ENCODE data around the gene HSPA4. TPM values are rescaled to one million over a fixed set of nuclear protein-coding genes. Genes with fewer than 3 reads are reported as not detected.

Gene HSPA4
- total RNA-seq, 1 experiment from 2014 or later: 296 TPM

- Mint-ChIP-seq H3K4me1 (ENCODE audit: low read depth, unreplicated experiment) (no peaks in the 10 kb centered on the region), H3K9me3 (ENCODE audit: low read depth, unreplicated experiment) (no peaks in the 10 kb centered on the region), H3K4me3 (ENCODE audit: low read depth, unreplicated experiment) (no peak overlapping the region), H3K27me3 (ENCODE audit: unreplicated experiment) (peaks cover 58% of the 10 kb centered on the region), H3K36me3 (ENCODE audit: insufficient read depth, unreplicated experiment) (no peaks in the 10 kb centered on the region), H3K27ac (ENCODE audit: unreplicated experiment) (no peak overlapping the region)
- no TSS peak for BruUV-seq (replicated peaks)
- no peak for TF ChIP-seq CTCF (IDR thresholded peaks at IDR 0.05; ENCODE audit: unreplicated experiment)
- intact Hi-C loops (cut with micrococcal nuclease; ENCODE audit: unreplicated experiment): loop anchor here (5.0 kb wide), 1 partner anchor 753 kb away; no protein-coding TSS in a partner anchor
- CTCF ChIA-PET: interaction anchor here (0.8 to 2.0 kb wide), 3 partner anchors 131 to 171 kb away, joined by 3 to 8 read pairs (median 3); no protein-coding TSS in a partner anchor
- no peak for DNase-seq
These were observed 62.5 kb downstream of the HSPA4 start for GRCh38 chr5:133114166-133114932.

DNA sequence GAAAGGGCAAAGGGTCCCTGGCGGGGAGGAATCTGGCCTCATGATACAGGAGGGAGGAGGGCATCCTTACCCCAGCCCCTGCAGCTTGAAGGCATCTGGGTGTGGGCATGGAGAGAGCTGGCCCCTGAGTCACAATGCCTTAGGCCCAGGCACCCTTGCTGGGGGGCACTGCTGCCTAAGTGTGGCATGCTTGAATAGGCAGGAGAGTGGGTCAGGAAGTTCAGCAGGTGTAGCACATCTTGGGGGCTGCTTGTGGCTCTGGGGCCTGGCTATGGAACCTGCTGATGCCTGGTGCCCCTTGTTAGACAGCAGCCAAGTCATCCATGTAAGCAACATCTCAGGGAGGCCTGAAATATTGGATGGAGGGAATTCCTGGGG is 63.1 kb downstream of the HSPA4 start:
- H3K36me3 Mint-ChIP-seq (ENCODE audit: insufficient read depth, unreplicated experiment): no peaks in the 10 kb centered on the region
- no peak for TF ChIP-seq CTCF (IDR thresholded peaks at IDR 0.05; ENCODE audit: unreplicated experiment)
- DNase-seq: no peak
- H3K27ac Mint-ChIP-seq (ENCODE audit: unreplicated experiment): no peak overlapping the region
- CTCF ChIA-PET: interaction anchor here (1.4 kb wide), 1 partner anchor 131 kb away, joined by 3 read pairs; no protein-coding TSS in a partner anchor
- H3K27me3 Mint-ChIP-seq (ENCODE audit: unreplicated experiment): peaks cover 58% of the 10 kb centered on the region
- BruUV-seq (replicated peaks): no TSS peak
- H3K4me3 Mint-ChIP-seq (ENCODE audit: low read depth, unreplicated experiment): no peak overlapping the region
- H3K9me3 Mint-ChIP-seq (ENCODE audit: low read depth, unreplicated experiment): no peaks in the 10 kb centered on the region
- intact Hi-C loops (cut with micrococcal nuclease; ENCODE audit: unreplicated experiment): loop anchor here (5.0 kb wide), 1 partner anchor 752 kb away; no protein-coding TSS in a partner anchor
- H3K4me1 Mint-ChIP-seq (ENCODE audit: low read depth, unreplicated experiment): no peaks in the 10 kb centered on the region

DNA sequence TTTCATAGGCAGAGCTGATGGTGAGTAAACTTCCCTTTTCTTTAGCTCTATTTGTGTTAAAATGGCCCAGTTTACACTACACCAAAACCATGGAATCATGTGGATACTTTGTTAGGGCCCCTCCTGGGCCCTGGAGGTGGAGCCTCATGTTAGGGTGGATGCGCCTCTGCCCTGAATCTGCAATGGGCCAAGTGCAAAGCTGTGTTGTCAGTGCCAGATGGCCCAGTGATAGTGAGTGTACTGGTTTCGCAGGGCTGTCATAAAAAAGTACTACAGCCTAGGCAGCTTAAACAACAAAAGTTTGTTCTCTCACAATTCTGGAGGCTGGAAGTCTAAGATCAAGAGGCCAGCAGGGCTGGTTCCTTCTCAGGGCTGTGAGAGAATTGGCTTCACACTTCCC is 64.8 kb downstream of the HSPA4 start:
- H3K9me3 Mint-ChIP-seq (ENCODE audit: low read depth, unreplicated experiment): no peaks in the 10 kb centered on the region
- intact Hi-C loops (cut with micrococcal nuclease; ENCODE audit: unreplicated experiment): no loop called here
- H3K4me3 Mint-ChIP-seq (ENCODE audit: low read depth, unreplicated experiment): no peak overlapping the region
- TF ChIP-seq CTCF (IDR thresholded peaks at IDR 0.05; ENCODE audit: unreplicated experiment): no peak
- CTCF ChIA-PET: no interaction called here
- H3K36me3 Mint-ChIP-seq (ENCODE audit: insufficient read depth, unreplicated experiment): no peaks in the 10 kb centered on the region
- H3K4me1 Mint-ChIP-seq (ENCODE audit: low read depth, unreplicated experiment): no peaks in the 10 kb centered on the region
- no TSS peak for BruUV-seq (replicated peaks)
- H3K27ac Mint-ChIP-seq (ENCODE audit: unreplicated experiment): no peak overlapping the region
- peaks cover 58% of the 10 kb centered on the region for H3K27me3 Mint-ChIP-seq (ENCODE audit: unreplicated experiment)
- DNase-seq: no peak

GRCh38 chr5:133117166-133117911 is 65.5 kb downstream of the HSPA4 start:
- no peaks in the 10 kb centered on the region for H3K9me3 Mint-ChIP-seq (ENCODE audit: low read depth, unreplicated experiment)
- H3K36me3 Mint-ChIP-seq (ENCODE audit: insufficient read depth, unreplicated experiment): no peaks in the 10 kb centered on the region
- CTCF ChIA-PET: no interaction called here
- no peak for TF ChIP-seq CTCF (IDR thresholded peaks at IDR 0.05; ENCODE audit: unreplicated experiment)
- DNase-seq: no peak
- peaks cover 63% of the 10 kb centered on the region for H3K27me3 Mint-ChIP-seq (ENCODE audit: unreplicated experiment)
- intact Hi-C loops (cut with micrococcal nuclease; ENCODE audit: unreplicated experiment): no loop called here
- BruUV-seq (replicated peaks): no TSS peak
- no peaks in the 10 kb centered on the region for H3K4me1 Mint-ChIP-seq (ENCODE audit: low read depth, unreplicated experiment)
- H3K4me3 Mint-ChIP-seq (ENCODE audit: low read depth, unreplicated experiment): no peak overlapping the region
- no peak overlapping the region for H3K27ac Mint-ChIP-seq (ENCODE audit: unreplicated experiment)
